22Rv1 (cell line): ENCODE measurements around the gene PIRT.

ENCODE experiments used
- CTCF ChIP-seq: fragments of 450-650 bp; IDR thresholded peaks from 2 replicates; pipeline ENCODE4 v1.5.1; 2017; ENCODE audit warnings: mild to moderate bottlenecking
- ZFX ChIP-seq: fragments of 450-650 bp; IDR thresholded peaks from 2 replicates; pipeline ENCODE4 v1.6.1; 2017; ENCODE audit warnings: antibody characterized with exemption, borderline replicate concordance

GRCh38 chr17:10809605-10810004 lies 28.3 kb downstream of the PIRT start:
- TF ChIP-seq CTCF (no peak), ZFX (no peak)
